ENCODE results near the gene ELMO1.

The ELMO1 gene

GRCh38 chr7:37209195-37209594, 239.5 kb downstream of the ELMO1 start:
- no peak for DNase-seq

- peak; percentile 30 for DNase-seq
Observed at GRCh38 chr7:37208528-37208927, 240.1 kb downstream of the ELMO1 start.

GRCh38 chr7:37206192-37206591, 242.5 kb downstream of the ELMO1 start:
- no peak for DNase-seq

- DNase-seq: no peak
Observed at GRCh38 chr7:37205451-37205850, 243.2 kb downstream of the ELMO1 start.

GRCh38 chr7:37201876-37202198, 246.8 kb downstream of the ELMO1 start:
- no peak for DNase-seq

GRCh38 chr7:37201003-37201875, 247.4 kb downstream of the ELMO1 start:
- DNase-seq: peak; percentile 36

- peak; percentile 77 for DNase-seq
Observed at GRCh38 chr7:37198906-37199485, 249.7 kb downstream of the ELMO1 start.

- DNase-seq: no peak
Observed at GRCh38 chr7:37198041-37198905, 250.4 kb downstream of the ELMO1 start.

- no peak for DNase-seq
Observed at GRCh38 chr7:37197108-37197507, 251.6 kb downstream of the ELMO1 start.

- no peak for DNase-seq
Observed at GRCh38 chr7:37196676-37197075, 252.0 kb downstream of the ELMO1 start.

- DNase-seq: no peak
Observed at GRCh38 chr7:37195388-37195787, 253.3 kb downstream of the ELMO1 start.

- no peak for DNase-seq
Observed at GRCh38 chr7:37194943-37195342, 253.7 kb downstream of the ELMO1 start.

GRCh38 chr7:37193775-37194135, 254.9 kb downstream of the ELMO1 start:
- DNase-seq: no peak

- no peak for DNase-seq
Observed at GRCh38 chr7:37193087-37193774, 255.4 kb downstream of the ELMO1 start.

GRCh38 chr7:37191797-37192196, 256.9 kb downstream of the ELMO1 start:
- no peak for DNase-seq

- no peak for DNase-seq
Observed at GRCh38 chr7:37187179-37187578, 261.5 kb downstream of the ELMO1 start.

GRCh38 chr7:37186753-37187152, 261.9 kb downstream of the ELMO1 start:
- DNase-seq: no peak

- no peak for DNase-seq
Observed at GRCh38 chr7:37181550-37181932, 267.1 kb downstream of the ELMO1 start.

- DNase-seq: no peak
Observed at GRCh38 chr7:37180828-37181549, 267.7 kb downstream of the ELMO1 start.

GRCh38 chr7:37176079-37176478, 272.6 kb downstream of the ELMO1 start:
- DNase-seq: no peak

GRCh38 chr7:37174460-37174859, 274.2 kb downstream of the ELMO1 start:
- DNase-seq: no peak

GRCh38 chr7:37173670-37174069, 275.0 kb downstream of the ELMO1 start:
- no peak for DNase-seq

GRCh38 chr7:37162106-37162505, 286.6 kb downstream of the ELMO1 start:
- DNase-seq: no peak

Data from activated CD4-positive, alpha-beta T cell treated with anti-CD3 and anti-CD28 coated beads, Interleukin-2, amount 50 U/mL, for 1 hour (primary cell).